Measurements from ENCODE around the gene KLK10.

DNA sequence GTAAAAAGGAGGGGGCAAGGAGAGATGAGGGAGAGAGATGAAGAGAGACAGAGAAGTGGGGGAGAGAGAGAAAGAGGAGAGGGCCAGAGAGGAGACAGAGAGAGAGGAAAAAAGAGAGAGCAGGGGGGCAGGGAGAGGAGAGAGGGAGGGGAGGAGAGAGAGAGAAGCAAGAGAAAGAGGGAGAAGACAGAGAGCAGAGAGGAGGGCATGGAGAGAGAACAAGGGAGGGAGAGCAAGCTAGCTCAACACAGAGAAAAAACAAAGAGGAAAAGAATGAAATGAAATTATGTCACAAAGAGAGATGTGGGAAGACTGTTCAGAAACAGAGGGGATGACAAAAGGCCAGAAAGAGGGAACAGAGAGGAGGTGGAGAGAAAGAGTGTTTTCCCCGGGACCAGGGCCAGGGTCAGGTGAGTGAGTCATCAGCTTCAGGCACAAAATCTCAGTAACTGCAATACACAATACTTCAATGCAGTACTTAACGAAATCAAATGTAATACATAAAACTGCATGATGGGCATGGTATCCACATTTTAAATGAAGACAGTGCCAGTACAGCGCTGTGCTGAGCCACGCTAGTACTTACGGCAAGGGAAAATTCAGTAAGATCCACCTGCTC is 40.6 kb downstream of the KLK10 start:
- TF ChIP-seq TEAD4 (CRISPR knock-in tag; IDR thresholded peaks at IDR 0.05): no peak
- TF ChIP-seq, protein P1, sequence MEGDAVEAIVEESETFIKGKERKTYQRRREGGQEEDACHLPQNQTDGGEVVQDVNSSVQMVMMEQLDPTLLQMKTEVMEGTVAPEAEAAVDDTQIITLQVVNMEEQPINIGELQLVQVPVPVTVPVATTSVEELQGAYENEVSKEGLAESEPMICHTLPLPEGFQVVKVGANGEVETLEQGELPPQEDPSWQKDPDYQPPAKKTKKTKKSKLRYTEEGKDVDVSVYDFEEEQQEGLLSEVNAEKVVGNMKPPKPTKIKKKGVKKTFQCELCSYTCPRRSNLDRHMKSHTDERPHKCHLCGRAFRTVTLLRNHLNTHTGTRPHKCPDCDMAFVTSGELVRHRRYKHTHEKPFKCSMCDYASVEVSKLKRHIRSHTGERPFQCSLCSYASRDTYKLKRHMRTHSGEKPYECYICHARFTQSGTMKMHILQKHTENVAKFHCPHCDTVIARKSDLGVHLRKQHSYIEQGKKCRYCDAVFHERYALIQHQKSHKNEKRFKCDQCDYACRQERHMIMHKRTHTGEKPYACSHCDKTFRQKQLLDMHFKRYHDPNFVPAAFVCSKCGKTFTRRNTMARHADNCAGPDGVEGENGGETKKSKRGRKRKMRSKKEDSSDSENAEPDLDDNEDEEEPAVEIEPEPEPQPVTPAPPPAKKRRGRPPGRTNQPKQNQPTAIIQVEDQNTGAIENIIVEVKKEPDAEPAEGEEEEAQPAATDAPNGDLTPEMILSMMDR (IDR thresholded peaks at IDR 0.05): no peak
- TF ChIP-seq, protein P2, sequence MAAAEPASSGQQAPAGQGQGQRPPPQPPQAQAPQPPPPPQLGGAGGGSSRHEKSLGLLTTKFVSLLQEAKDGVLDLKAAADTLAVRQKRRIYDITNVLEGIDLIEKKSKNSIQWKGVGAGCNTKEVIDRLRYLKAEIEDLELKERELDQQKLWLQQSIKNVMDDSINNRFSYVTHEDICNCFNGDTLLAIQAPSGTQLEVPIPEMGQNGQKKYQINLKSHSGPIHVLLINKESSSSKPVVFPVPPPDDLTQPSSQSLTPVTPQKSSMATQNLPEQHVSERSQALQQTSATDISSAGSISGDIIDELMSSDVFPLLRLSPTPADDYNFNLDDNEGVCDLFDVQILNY (CRISPR knock-in tag; IDR thresholded peaks at IDR 0.05): no peak
- TF ChIP-seq ZNF219 (CRISPR knock-in tag; IDR thresholded peaks at IDR 0.05; ENCODE audit: borderline replicate concordance): no peak
- TF ChIP-seq RORB (CRISPR knock-in tag; IDR thresholded peaks at IDR 0.05): no peak
- no peak for TF ChIP-seq JUN (CRISPR knock-in tag; IDR thresholded peaks at IDR 0.05)
- no peak for TF ChIP-seq ZMAT4 (CRISPR knock-in tag; IDR thresholded peaks at IDR 0.05)
- TF ChIP-seq SP1 (CRISPR knock-in tag; conservative IDR thresholded peaks at IDR 0.05): no peak
- no peak for TF ChIP-seq FOXJ3 (CRISPR knock-in tag; IDR thresholded peaks at IDR 0.05; ENCODE audit: borderline replicate concordance)
- no peak for TF ChIP-seq IRF1 (CRISPR knock-in tag; IDR thresholded peaks at IDR 0.05)
- no peak for TF ChIP-seq E2F4 (CRISPR knock-in tag; IDR thresholded peaks at IDR 0.05; ENCODE audit: borderline replicate concordance, low read depth)

Data from WTC11 (cell line).